Stimulated activated naive B cell treated with anti-CD40 and anti-IgM and Interleukin-4, amounts not matched to agents 10 μg/mL and 1 μg/mL and 100 μg/mL, for 72 hours (primary cell): ENCODE measurements around the gene ZFP36.

ENCODE experiments used
- ATAC-seq, 2 donors: fragments of 150-1000 bp; cut with Tn5 transposase; replicated peaks; 2 replicates each; pipeline ENCODE4 v1.10.0; 2021; ENCODE audit warnings: moderate library complexity in 1 of 2
- DNase-seq: peaks from one replicate; pipeline ENCODE4 v3.0.0; 2021
- H3K27ac Mint-ChIP-seq: one replicate; pipeline ENCODE4 v1.8.0; 2022; ENCODE audit warnings: mild to moderate bottlenecking, mixed read lengths
- H3K27me3 Mint-ChIP-seq, 2 donors: one replicate each; pipeline ENCODE4 v1.8.0; 2022; ENCODE audit warnings: mixed read lengths in 2 of 2
- H3K36me3 Mint-ChIP-seq, 2 donors: one replicate each; pipeline ENCODE4 v1.8.0; 2022; ENCODE audit warnings: mixed read lengths in 2 of 2, mild to moderate bottlenecking in 1 of 2
- H3K4me1 Mint-ChIP-seq, 2 donors: one replicate each; pipeline ENCODE4 v1.8.0; 2022; ENCODE audit warnings: mixed read lengths in 2 of 2, mild to moderate bottlenecking in 1 of 2
- H3K4me3 Mint-ChIP-seq, 2 donors: one replicate each; pipeline ENCODE4 v1.8.0; 2022; ENCODE audit warnings: mild to moderate bottlenecking in 2 of 2, mixed read lengths in 2 of 2, moderate library complexity in 1 of 2
- H3K9me3 Mint-ChIP-seq, 2 donors: one replicate each; pipeline ENCODE4 v1.8.0; 2022; ENCODE audit warnings: mixed read lengths in 2 of 2, mild to moderate bottlenecking in 1 of 2

Gene ZFP36, protein sequence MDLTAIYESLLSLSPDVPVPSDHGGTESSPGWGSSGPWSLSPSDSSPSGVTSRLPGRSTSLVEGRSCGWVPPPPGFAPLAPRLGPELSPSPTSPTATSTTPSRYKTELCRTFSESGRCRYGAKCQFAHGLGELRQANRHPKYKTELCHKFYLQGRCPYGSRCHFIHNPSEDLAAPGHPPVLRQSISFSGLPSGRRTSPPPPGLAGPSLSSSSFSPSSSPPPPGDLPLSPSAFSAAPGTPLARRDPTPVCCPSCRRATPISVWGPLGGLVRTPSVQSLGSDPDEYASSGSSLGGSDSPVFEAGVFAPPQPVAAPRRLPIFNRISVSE

DNA sequence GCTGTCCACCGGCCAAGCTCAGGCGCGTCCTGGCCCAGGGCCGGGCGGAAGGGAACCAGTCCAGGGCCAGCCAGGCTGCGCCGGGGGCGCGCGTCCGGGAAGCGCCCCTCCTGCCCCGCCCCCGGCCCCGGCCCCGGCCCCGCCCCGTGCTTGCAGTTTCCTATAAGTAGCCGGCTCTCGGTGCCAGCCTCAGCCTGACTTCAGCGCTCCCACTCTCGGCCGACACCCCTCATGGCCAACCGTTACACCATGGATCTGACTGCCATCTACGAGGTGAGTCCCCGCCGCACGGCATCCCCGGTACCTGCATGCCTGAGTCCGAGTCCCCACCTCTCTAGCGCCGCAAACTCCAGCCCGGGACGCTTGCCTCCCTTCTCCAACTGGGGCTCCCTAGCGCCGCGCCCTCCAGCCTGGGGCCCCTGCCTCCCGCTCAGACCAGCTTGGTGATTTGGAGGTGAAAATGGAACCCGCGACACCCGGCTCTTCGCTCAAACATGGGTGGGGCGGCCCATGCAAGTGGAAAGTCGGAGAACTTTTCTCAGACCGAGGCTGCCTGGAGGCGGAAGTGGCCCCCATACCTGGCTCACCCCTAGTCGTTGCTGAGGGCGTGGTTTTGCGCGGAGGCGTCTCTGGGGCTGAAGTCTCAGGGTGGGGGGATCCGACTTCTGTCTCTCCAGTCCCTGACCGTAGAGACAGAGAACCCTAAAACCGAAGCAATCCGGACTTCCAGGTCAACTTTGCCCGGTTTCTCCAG, at the start of gene ZFP36:
Gene ZFP36 (plus strand): TSS at position 192 of the 754 bp plus-strand sequence. CDS start 58 bp downstream, at position 250.
- peak within 1 kb of the TSS; percentile 85 to 88 for H3K4me3 Mint-ChIP-seq
- peak; percentile 78 for DNase-seq
- peak within 1 kb of the TSS; percentile 100 for H3K27ac Mint-ChIP-seq
- peaks cover 28 to 33% of the 10 kb centered on the region in 2 donors for H3K36me3 Mint-ChIP-seq
- H3K27me3 Mint-ChIP-seq = no peaks in the 10 kb centered on the region
- H3K9me3 Mint-ChIP-seq = no peaks in the 10 kb centered on the region
- peaks cover 51 to 86% of the 10 kb centered on the region in 2 donors for H3K4me1 Mint-ChIP-seq
- peak; percentile 30 to 34 for ATAC-seq

DNA sequence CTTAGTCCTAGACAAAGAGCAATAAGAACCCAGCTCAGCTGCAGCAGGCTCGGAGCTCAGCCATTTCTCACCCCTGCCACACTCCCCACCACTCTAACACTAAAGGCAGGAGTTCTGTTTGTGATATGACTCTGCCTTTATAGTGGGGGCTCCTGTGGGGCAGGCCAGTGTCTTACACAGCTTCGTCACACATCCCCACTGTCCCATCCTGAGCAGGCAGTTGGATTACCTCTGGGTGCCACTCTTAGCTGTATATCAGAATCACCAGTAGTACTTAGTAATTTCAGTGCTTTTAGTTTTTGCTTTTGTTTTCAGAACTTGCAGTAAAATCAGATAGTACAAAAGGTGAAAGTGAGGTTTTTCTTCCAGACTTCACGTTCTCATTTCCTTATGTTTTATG, 47.6 kb upstream of the ZFP36 start:
- H3K4me1 Mint-ChIP-seq = peaks cover 23 to 28% of the 10 kb centered on the region in 2 donors
- H3K4me3 Mint-ChIP-seq = no peak overlapping the region
- no peak overlapping the region for H3K27ac Mint-ChIP-seq
- ATAC-seq = no peak
- peaks cover 35 to 56% of the 10 kb centered on the region in 2 donors for H3K36me3 Mint-ChIP-seq
- DNase-seq = no peak
- no peaks in the 10 kb centered on the region for H3K9me3 Mint-ChIP-seq
- H3K27me3 Mint-ChIP-seq = no peaks in the 10 kb centered on the region

DNA sequence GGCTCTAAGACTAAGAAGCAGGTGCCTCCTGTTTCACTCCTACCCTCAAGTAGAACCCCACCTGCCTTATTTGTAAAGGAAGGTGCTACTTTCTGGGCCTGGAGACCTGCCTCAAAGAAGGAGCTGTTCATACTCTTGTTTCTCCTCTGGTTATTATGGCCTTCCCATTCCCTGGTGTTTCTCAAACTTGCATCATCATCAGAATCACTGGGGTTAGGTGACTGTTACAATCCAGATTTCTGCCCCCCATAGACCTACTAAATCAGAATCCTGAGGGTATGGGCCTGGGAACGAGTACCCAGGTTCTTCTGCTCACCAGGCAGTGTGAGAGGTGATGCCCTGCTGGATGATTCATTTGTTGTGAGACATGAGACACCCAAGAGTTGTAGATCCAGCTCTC, 46.0 kb upstream of the ZFP36 start:
- DNase-seq (no peak), ATAC-seq (no peak)
- Mint-ChIP-seq H3K4me1 (peaks cover 27 to 29% of the 10 kb centered on the region in 2 donors), H3K27ac (no peak overlapping the region), H3K4me3 (no peak overlapping the region), H3K36me3 (peaks cover 33 to 52% of the 10 kb centered on the region in 2 donors), H3K27me3 (no peaks in the 10 kb centered on the region), H3K9me3 (no peaks in the 10 kb centered on the region)

DNA sequence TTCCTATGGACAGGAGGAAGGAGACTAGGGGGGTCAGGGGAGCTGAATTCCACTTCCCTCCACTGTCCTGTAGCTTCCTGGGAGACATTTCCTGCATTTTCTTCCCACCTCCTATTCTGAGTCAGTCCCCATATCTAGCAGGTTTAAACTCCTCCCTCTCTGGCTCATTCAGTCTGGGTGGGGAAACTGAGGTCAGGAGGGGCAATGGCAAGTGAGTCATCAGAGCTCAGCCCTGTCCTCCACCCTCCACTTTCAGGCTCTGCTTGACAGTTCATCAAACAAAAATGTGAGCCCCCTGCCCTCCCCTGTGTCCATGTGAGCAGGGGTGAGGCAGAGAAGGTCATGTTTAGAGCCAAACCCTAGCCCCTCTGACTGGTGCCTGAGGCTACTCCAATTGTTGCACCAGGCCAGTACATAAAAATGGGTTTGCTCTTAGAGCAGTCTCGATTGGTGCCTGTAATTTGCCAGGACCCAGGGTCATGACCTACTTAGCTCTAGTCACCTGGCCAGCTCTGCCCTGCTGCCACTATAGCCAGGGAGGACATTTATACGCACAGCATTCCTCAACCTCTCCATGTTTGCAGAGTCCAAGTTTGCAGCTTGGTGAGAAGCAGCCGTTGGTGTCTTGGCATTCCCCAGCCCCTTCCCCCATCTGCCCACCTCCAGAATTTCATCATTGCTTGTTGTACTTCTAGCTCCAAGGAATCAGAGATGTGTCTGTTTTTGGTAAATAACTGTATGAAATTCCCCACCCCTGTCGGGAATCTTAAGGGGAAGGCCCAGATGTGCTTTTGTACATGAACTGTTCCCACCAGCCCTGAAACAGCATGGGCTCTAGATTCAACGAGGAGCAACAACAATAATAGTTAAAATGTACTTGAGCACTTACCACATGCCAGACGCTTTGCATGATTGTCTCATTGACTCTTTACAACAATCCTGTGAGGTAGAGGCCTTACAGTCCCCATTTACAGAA, 43.7 kb upstream of the ZFP36 start:
- H3K9me3 Mint-ChIP-seq = no peaks in the 10 kb centered on the region
- H3K27ac Mint-ChIP-seq = peak overlapping the region; percentile 72
- no peak overlapping the region for H3K4me3 Mint-ChIP-seq
- H3K36me3 Mint-ChIP-seq = peaks cover 18 to 40% of the 10 kb centered on the region in 2 donors
- ATAC-seq (no peak), DNase-seq (no peak)
- peaks cover 25 to 29% of the 10 kb centered on the region in 2 donors for H3K4me1 Mint-ChIP-seq
- no peaks in the 10 kb centered on the region for H3K27me3 Mint-ChIP-seq

DNA sequence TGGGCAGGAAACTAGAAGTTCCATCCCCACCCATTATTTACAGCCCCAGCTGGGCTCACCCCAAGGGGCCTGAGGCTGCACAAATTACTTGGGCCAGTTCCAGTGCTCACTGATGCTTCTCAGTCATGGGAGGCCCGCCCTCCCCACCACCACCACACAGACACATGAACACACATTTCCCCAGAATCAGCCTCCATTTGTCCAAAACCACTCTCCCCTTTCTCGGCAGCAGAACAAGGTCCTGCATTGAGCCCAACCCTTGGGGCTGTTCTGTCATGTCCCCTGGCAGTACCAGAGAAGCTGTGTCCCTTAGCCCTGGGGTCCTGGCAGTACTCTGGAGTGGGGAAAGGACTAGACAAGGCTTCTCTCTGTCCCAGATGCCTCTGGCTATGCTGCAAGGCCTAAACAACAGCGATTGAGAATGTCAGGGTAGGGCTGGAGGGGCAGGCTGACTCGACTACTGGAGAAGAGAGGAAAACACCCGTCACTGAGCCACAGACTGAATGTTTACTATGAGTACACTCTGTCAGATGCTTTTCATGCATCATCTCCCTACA, 42.7 kb upstream of the ZFP36 start:
- DNase-seq (peak; percentile 23), ATAC-seq (peak; percentile 86 to 93)
- H3K27me3 Mint-ChIP-seq = no peaks in the 10 kb centered on the region
- no peaks in the 10 kb centered on the region for H3K9me3 Mint-ChIP-seq
- H3K4me1 Mint-ChIP-seq = peaks cover 25 to 29% of the 10 kb centered on the region in 2 donors
- peaks cover 19 to 45% of the 10 kb centered on the region in 2 donors for H3K36me3 Mint-ChIP-seq
- peak overlapping the region in 1 of 2 donors; percentile 36 for H3K4me3 Mint-ChIP-seq
- H3K27ac Mint-ChIP-seq = peak overlapping the region; percentile 72

DNA sequence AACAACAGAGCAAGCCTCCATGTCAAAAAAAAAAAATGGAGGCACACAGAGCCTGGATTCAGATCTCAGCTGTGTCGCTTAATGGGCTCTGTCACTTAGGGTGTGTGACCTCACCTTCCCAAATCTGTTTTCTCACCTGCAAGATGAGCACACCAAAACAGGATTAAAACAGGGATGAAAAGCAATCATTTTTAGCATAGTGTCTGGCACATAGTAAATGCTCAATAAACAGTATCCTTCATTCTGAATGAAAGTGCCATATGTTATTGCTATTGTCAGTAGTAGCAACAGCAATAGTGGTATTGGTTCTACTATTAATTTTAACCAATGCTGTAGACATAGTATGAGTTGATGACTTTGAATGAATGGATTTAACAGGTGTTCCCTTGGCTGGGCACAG, 41.1 kb upstream of the ZFP36 start:
- Mint-ChIP-seq H3K9me3 (no peaks in the 10 kb centered on the region), H3K27me3 (no peaks in the 10 kb centered on the region), H3K4me1 (peaks cover 25 to 29% of the 10 kb centered on the region in 2 donors), H3K27ac (peak overlapping the region; percentile 5), H3K36me3 (peaks cover 20 to 44% of the 10 kb centered on the region in 2 donors), H3K4me3 (no peak overlapping the region)
- ATAC-seq = no peak
- DNase-seq = no peak

DNA sequence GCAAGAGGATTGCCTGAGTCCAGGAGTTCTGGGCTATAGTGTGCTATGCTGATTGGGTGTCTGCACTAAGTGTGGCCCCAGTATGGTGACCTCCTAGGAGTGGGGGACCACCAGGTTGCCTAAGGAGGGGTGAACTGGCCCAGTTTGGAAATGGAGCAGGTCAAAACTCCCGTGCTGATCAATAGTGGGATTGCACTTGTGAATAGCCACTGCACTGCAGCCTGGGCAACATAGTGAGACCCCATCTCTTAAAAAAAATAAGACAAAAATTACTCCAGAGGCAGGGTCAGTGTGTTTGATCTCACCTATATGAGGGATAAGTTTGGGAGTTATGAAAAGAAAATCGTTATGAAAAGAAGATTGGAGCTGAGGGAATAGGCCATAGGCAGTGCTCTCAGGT, 37.4 kb upstream of the ZFP36 start:
- DNase-seq (no peak), ATAC-seq (no peak)
- H3K9me3 Mint-ChIP-seq = no peaks in the 10 kb centered on the region
- H3K36me3 Mint-ChIP-seq = peaks cover 27 to 50% of the 10 kb centered on the region in 2 donors
- H3K27me3 Mint-ChIP-seq = no peaks in the 10 kb centered on the region
- H3K4me1 Mint-ChIP-seq = peaks cover 5 to 11% of the 10 kb centered on the region in 2 donors
- H3K4me3 Mint-ChIP-seq = no peak overlapping the region
- H3K27ac Mint-ChIP-seq = no peak overlapping the region

DNA sequence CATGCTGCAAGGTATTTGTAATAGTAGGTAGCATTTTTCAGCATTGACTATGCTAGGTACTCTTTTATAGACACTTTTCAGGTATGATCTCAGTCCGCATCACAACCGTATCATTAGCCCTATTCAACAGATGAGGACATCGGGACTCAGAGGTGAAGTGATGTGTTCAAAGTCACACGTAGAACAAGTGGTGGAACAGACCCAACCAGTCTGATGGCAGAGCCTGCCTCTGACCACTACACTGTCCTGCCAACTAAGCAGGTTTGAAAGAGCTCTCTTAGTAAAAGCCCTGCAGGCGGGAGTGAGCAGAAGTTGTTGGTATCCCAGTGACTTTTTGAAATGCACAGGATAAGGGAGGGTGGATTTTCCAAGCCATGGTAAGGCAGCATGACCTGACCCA, 35.9 kb upstream of the ZFP36 start:
- Mint-ChIP-seq H3K27me3 (no peaks in the 10 kb centered on the region), H3K4me3 (no peak overlapping the region), H3K9me3 (no peaks in the 10 kb centered on the region), H3K36me3 (peaks cover 22 to 49% of the 10 kb centered on the region in 2 donors), H3K27ac (no peak overlapping the region), H3K4me1 (peaks cover 0 to 6% of the 10 kb centered on the region in 2 donors)
- ATAC-seq (no peak), DNase-seq (no peak)

DNA sequence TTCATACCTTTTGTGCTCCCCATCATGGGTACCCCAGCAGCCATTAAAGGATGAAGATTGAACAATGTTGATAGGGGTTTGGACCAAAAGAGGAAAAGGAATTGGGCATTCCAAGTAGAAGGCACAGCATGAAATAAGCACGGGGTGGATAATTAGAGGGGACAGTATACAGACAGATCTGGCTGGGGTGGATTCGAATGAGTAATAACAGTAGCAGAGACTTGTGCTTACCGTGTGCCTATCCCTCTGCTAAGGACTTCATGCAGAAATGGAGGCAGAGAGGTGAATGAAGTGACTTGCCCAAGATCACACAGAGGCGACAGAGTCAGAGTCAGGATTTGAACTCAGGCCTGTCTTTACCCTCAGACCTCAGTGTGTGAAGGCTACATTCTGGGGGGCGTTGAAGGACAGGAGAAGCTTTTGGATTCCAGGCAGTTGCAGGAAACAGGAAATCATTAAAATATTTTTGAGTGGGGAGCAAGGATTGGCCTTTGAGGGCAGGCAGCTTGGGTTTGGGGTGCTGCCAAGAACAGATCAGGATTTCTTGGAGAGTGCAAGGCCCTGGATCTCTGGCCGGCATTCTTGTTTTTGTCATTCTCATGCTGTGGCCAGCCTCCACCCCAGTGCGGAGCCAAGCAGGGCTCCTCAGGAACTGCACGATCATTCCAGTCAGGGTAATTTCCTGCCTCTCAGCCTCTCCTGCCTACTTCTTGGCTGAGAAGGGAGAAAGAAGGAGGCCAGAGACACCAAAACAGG, 34.4 kb upstream of the ZFP36 start:
- Mint-ChIP-seq H3K9me3 (no peaks in the 10 kb centered on the region), H3K27ac (no peak overlapping the region), H3K36me3 (peaks cover 29 to 59% of the 10 kb centered on the region in 2 donors), H3K27me3 (no peaks in the 10 kb centered on the region), H3K4me3 (no peak overlapping the region), H3K4me1 (peaks cover 0 to 6% of the 10 kb centered on the region in 2 donors)
- no peak for DNase-seq
- ATAC-seq = no peak

DNA sequence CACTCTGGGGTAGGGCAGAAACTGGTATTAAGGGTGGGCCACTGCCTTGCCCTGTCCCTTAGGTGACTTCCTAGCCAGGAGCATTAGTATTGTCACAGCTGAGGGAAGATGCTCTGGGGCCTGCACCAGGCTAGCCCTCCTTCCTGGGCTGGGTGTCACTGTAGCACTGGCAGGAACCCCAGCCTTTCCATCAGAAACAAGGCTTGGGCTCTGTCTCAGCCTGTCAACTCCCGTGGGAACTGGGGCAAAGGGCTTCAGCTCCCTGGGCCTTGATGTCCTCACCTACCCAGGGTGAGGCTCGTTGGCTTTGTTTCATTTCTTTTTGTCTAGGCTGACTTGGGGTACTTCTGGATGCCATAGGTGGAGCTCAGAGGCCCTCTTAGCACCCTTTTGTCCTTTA, 33.7 kb upstream of the ZFP36 start:
- no peak overlapping the region for H3K4me3 Mint-ChIP-seq
- DNase-seq = no peak
- ATAC-seq = no peak
- no peaks in the 10 kb centered on the region for H3K27me3 Mint-ChIP-seq
- peaks cover 0 to 6% of the 10 kb centered on the region in 2 donors for H3K4me1 Mint-ChIP-seq
- H3K9me3 Mint-ChIP-seq = no peaks in the 10 kb centered on the region
- H3K36me3 Mint-ChIP-seq = peaks cover 31 to 64% of the 10 kb centered on the region in 2 donors
- H3K27ac Mint-ChIP-seq = peak overlapping the region; percentile 82

DNA sequence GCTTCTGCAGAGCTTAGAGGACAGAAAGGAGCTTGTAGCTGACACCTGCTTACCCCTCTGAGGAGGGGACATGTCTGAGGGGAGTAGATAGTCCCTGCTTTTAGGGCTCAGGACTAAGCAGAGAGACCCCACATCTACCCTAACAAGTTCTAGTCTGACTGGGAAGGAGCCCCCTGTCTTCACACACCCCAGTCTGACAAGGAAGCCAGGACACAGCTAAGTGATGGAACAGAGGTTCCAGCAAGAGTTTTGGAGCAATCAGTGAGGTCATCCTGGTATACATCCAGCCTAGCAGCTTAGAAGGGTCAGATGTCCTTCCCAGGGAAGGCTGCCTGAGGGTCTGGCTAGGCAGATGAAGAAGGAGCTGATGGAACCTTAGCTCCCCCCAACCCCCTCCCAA, 30.7 kb upstream of the ZFP36 start:
- Mint-ChIP-seq H3K4me3 (no peak overlapping the region), H3K36me3 (peaks cover 36 to 56% of the 10 kb centered on the region in 2 donors), H3K27ac (no peak overlapping the region), H3K27me3 (no peaks in the 10 kb centered on the region), H3K4me1 (peaks cover 0 to 6% of the 10 kb centered on the region in 2 donors), H3K9me3 (no peaks in the 10 kb centered on the region)
- DNase-seq = no peak
- no peak for ATAC-seq

DNA sequence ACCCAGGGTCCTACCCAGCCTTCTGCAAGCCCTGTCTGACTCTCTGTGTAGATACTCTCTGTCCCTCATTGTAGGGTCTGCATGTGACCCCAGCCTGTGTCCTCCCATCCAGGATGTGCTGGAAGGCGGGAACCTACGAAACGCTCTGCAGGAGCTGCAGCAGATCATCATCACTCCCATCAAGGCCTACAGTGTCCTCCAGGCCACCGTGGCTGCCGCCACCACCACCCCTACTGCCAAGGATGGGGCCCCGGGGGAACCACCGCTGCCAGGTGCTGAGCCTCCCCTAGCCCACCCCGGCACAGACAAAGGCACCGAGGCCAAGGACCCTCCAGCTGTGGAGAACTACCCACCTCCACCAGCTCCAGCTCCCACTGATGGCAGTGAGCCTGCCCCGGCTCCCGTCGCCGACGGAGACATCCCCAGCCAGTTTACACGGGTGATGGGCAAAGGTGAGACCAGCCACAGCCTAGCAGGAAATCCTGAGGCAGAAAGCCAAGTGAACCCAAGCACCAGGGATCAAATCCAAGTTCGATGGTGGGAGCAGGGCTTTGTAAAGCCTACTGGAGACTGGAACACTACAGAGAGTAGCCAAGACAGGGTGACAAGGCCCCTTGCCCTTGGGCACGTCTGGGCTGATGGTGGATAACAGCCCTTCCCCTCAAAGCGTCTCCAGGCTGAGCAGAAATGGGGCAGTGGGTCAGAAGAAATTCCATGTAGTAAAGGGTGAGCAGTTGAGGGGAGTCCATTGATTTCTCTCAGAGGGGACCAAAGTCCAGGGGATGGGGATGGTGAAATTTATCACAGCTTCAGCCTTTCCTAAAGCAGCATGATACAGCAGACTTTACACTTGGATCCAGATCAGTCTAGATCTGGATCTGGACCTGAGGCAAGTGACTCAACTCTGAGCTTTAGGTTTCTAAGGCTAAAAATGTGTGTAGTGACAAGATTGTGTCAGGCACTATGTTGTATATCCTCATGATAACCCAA, 29.0 kb upstream of the ZFP36 start:
- H3K27ac Mint-ChIP-seq = peak overlapping the region; percentile 68
- peaks cover 0 to 2% of the 10 kb centered on the region in 2 donors for H3K4me1 Mint-ChIP-seq
- H3K36me3 Mint-ChIP-seq = peaks cover 35 to 60% of the 10 kb centered on the region in 2 donors
- no peak overlapping the region for H3K4me3 Mint-ChIP-seq
- H3K9me3 Mint-ChIP-seq = no peaks in the 10 kb centered on the region
- ATAC-seq = no peak
- no peak for DNase-seq
- no peaks in the 10 kb centered on the region for H3K27me3 Mint-ChIP-seq
